CD4-positive, alpha-beta T cell treated with Interleukin-15 for 4 hours (primary cell): ENCODE measurements around the gene DLK1.

ENCODE experiments used
- DNase-seq: peaks from one replicate; pipeline ENCODE4 v3.0.0-alpha.2; 2020; ENCODE audit warnings: low spot score

DLK1 gene

GRCh38 chr14:100726550-100727085 lies at the start of gene DLK1:
Gene DLK1 (plus strand): TSS chr14:100726892. CDS start chr14:100727069, 177 bp downstream.
- DNase-seq: no peak

DNA sequence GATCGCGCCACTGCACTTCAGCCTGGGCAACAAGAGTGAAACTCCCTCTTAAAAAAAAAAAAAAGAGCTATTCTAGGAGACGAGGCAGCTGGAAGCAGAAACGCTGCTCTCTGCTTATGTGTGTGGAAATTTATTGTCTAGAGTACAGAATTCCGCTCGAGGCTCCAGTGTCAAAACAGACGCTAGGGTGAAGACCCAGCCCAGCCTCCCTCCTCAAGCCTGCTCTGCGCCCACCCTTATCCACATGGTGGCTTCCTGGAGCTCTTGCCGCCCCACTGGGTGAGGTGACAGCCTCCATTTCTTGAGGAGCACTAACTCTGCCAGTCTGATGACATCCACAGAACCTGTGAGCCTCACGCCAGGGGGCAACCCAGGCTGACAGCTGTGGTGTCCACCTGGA lies 49.5 kb upstream of the DLK1 start:
- no peak for DNase-seq

DNA sequence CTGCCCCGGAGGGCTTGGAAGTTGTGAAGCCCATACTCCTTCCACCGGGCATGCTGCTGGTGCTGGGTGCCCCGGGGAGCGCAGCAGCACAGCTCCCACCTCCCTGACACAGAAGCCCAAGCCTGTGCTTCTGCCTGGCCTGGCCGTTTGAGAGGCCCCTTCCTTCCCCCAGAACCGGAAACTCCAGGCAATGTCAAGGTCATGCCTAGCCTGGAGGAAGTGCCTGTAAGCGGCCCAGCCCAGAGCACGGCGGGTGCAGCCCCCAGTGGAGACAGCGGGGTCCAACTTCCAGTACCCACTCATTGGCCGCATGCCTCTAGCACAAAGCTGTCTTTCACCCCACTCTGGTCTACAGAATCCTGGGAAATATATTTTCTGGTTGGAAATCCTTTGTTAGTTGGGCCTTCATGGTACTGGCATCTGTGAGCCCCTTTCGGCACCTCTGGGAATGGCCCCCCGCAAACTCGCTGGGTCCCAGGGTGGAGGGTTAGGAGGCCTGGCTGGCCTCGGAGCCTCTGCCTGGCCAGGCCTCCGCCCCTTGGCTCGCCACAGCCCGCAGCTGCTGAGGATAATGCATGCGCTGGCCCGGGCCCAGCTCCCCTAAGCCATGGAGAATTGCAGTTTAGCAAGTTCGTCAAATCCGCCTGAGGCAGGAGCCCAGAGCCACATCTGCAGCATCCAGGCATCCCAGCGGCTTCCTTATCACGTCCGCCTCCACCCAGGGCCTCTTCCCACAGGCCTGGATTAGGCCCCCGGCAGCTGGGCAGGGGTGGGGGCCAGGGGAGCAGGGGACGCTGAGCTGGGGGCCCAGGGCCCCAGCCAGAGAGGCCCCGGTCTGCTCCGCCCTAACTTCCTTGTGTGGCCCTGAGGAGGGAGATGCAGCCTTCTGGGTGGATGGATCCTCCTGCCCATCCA lies 48.9 kb upstream of the DLK1 start:
- no peak for DNase-seq

- no peak for DNase-seq
Measured at GRCh38 chr14:100678469-100678828, 48.2 kb upstream of the DLK1 start.

GRCh38 chr14:100679153-100679552 lies 47.5 kb upstream of the DLK1 start:
- no peak for DNase-seq

DNA sequence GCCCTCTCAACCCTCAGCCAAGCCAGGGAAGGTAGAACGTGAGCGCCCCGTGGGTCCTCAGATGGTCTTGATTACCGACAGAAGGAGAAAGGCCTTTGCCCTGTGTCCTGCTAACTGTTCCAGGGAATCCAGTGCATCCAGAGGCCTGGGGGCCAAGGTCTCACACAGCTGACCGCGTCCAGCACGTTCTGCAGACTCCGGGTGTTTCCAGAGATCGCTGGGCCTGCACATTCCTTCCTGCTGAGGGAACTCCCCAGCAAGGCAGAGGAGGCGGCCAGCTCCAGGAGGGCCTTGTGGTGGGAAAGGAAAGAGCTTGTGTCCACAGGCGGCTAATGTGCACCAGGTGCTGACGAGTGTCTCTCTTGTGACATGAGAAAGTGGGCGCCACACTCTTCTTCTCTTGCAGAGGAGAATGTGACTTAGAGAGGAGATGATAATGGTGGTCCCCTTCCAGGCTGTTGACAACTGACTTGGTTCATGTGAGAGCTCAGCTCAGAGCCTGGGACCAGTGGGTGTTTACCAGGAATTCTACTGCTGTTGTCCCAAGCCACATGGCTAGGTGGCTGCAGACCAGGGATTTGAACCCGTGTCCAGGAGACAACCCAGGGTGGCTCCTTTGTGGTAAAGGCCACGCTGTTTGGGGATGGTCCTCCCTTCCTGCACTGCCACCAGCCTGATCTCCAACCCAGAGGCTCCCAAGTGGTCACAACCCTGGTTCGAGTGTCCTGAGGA lies 46.8 kb upstream of the DLK1 start:
- DNase-seq: no peak

- DNase-seq: no peak
Measured at GRCh38 chr14:100680439-100681051, 46.1 kb upstream of the DLK1 start.

DNA sequence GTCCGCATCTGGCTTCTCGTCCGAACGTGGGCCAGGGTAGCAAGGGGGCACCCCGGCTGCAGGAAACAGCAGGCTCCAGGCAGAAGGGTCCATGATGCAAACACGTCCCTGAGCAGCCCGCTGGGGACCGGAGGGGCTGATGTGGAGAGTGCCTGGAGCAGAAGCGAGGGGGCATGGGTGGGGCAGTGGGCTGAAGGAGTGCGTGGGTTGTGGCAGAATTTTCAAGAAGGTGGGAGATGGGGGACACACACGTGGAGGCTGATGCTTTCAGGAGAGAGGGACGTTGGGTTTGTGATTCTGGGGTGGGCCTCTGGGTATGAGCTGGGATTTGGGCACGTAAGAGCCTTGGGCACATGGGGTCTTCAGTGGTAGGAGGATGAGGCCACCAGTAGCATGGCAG lies 45.6 kb upstream of the DLK1 start:
- no peak for DNase-seq

DNA sequence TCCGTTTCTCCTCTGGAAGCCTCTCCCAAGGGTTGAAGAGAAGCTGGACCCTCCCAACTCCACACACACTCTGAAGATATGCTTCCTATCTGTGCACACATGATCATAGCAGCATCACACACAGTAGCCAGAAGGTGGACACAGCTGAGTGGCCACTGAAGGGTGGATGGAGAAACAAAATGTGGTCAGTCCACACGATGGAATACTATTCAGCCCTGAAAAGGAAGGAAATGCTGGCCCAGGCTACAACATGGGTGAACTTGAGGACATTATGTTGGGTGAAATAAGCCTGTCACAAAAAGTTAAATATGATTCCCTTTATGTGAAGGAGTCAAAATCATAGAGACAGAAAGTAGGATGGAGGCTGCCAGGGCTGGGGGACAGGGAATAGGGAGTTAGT lies 43.9 kb upstream of the DLK1 start:
- no peak for DNase-seq

GRCh38 chr14:100683578-100683977 lies 43.1 kb upstream of the DLK1 start:
- DNase-seq: no peak

DNA sequence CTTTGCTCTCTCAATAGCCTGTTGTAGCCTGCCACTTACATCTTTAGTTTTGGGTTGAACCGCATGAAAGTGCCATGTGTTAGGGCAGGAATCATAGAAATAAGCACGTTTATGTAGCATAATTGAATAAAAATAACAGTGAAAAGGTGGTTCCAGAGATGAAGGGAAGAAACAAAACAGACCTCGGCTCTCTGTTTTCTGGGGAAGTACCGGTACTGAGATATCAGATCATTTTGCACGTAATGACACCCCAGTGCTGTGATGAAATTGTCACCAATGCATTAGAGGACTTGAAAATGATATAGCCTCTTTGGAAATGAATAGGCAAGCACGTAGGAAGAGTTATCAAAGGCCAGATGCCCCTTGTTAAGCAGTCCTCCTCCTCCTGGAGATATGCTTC lies 42.5 kb upstream of the DLK1 start:
- no peak for DNase-seq

DNA sequence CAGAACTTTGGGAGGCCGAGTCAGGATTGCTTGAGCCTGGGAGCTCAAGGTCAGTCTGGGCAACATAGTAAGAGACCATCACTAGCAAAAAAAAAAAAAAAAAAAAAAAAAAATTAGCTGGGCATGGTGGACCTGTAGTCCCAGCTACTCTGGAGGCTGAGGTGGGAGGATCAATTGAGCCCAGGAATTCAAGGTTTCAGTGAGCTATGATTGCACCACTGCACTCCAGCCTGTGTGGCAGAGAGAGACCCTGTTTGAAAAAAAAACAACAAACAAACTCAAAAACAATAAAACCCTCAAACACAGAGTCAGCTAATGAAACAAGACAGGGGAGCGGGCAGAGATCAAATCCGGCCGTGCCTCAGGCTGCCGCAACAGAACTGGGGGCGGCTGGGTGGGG lies 41.7 kb upstream of the DLK1 start:
- DNase-seq: no peak

DNA sequence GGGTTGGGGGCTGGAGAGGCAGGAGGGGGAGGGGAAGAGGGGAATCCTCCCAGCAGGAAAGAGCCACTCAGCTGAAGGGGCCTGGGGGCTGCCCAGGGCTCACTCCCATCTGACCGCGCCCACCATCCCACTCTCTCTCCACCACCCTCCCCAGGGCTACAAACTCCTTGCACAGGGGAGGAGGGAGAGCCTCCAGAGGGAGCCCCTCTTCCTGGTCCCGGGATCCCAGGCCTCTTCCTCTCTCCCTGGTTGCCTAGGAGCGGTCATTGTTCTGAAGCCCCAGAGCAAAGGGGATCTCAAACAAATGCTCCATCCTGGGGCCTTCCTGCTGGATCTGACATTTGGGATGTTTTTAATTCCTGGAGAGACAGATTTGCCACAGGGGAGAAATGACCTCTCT lies 39.8 kb upstream of the DLK1 start:
- DNase-seq: no peak

GRCh38 chr14:100687386-100687785 lies 39.3 kb upstream of the DLK1 start:
- DNase-seq: no peak

- DNase-seq: no peak
Measured at GRCh38 chr14:100688051-100688450, 38.6 kb upstream of the DLK1 start.

GRCh38 chr14:100688598-100689461 lies 37.9 kb upstream of the DLK1 start:
- DNase-seq: no peak

DNA sequence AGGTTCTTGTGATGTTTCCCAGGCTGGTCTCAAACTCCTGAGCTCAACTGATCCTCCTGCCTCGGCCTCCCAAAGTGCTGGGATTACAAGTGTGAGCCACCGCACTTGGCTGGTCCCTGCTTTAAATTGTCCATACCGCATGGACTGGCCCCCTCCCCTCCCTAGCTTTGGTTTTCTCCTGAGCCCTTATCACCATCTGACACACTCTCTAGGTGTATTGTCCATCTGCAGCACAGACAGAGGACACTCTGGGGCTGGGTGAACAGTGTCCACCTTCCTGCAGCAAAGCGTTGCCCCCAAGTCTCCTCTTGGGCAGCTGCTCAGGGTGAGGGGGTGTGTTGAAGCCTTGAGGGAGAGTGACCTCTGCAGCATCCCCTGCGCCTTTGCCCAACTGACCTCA lies 36.0 kb upstream of the DLK1 start:
- no peak for DNase-seq

GRCh38 chr14:100691395-100692056 lies 35.2 kb upstream of the DLK1 start:
- no peak for DNase-seq

DNA sequence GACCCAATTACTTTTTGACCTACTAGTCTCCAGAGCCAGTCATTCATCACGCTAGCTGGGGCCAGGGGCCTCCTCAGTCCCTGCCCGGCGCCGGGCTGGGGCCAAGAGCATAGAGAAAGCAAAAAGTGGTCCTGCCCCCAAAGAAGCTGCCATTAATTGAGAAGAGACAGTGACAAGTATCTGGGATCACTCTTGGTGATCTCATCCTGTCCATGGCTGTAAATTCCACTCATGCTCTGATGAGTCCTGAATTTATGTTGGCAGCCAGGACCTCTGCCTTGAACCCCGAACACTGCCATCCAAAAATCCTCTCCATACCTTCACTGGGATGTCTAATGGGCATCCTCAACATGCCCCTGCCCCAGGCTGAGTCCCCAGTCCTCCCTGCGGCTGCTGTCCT lies 34.4 kb upstream of the DLK1 start:
- no peak for DNase-seq

DNA sequence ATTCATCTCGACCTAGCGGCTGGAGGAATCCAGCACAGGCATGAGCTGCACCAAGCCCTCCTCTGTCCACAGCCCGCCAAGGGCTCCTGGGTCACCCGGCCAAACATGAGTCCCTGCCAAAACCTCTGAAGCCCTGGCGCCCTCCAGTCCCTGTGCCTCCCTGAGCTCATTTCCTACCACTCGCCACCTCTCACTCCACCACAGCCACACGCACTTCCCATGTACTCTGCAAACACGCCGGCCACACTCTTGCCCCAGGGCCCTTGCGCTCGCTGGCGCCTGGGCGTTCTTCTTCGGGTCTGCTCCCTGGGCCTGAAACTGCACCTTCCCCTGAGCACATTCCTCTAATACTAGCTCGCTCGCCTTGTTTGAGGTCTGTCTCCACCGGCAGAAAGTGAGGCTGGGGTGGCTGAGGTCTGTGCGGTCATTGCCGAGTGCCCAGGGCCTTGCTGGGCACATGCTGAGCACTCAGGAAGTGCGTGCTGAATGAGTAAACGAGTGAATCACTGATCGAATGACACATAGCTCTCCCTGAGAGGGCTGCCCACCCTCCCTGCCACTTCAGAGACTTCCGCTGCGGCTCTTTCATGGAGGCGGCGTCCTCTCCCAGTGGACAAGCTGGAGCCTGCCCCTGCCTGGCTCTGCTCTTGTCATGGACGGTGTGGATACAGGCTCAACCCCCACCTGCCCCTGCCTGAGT lies 33.7 kb upstream of the DLK1 start:
- DNase-seq: no peak
